LHCN-M2 (cell line): ENCODE measurements around the gene ERCC8. TPM values are rescaled to one million over a fixed set of nuclear protein-coding genes. Genes with fewer than 3 reads are reported as not detected.
"Not testable (repeated sequence)": the region's sequence is repeated elsewhere in the genome, so short reads cannot be mapped to it uniquely, and the experiment has no call there.

ENCODE experiments used
- DNase-seq: peaks from one replicate; pipeline ENCODE4 v3.0.0-alpha.2; 2012; ENCODE audit warnings: low read depth
- total RNA-seq: library from RNA; depleted of rRNA; stranded (reverse); fragments of >200 nt; gene quantifications from 2 replicates; pipeline ENCODE4 v1.2.3, GENCODE V29; 2014

Gene ERCC8
- total RNA-seq, 1 experiment from 2014 or later = 29.5 TPM

DNA sequence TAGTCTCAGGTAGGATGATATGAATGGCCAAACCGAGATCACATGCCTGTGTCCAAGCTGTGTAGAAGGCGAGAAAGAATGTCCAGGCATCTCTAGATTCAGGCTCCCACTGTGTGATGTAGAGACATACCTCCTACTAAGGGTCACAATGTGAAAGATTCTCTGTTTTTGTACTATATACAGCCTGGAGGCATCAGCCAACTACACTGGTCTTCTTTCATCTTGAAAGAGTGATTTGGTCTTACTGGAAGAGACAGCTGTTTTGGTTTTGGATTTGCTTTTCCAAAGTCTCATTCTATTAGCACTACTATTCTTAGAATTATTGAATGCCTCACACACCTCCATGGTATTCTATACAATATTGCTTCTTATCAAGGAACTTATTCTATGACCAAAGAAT lies 26.4 kb downstream of the ERCC8 start:
- DNase-seq = no peak

GRCh38 chr5:60916646-60917045 lies 28.2 kb downstream of the ERCC8 start:
- DNase-seq = peak; percentile 10

- DNase-seq = no peak
These were observed 41.5 kb downstream of the ERCC8 start for GRCh38 chr5:60903356-60903755.

GRCh38 chr5:60896991-60897390 lies 47.9 kb downstream of the ERCC8 start:
- DNase-seq = no peak

- DNase-seq = no peak
These were observed 51.3 kb downstream of the ERCC8 start for GRCh38 chr5:60893521-60893920.

DNA sequence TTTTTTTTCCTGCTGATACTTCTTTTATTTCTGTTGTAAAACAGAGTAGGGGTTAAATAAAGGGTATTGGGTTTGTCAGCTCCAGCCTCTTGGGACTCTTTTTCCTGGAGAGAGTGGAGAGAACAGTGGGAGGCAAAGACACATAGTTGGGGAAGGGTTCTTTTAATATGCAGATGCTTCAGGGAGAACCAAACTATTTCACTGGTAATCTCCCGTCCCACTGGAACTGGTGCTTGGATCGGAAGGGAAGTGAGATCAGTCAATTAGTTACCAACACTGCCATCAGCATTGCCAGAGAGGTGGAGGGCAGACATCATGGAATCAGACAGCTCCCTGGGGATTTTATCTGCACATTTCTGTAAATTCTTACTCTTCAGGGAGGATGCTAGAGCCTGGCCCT lies 53.2 kb downstream of the ERCC8 start:
- no peak for DNase-seq

GRCh38 chr5:60888359-60889061 lies 56.4 kb downstream of the ERCC8 start:
- no peak for DNase-seq

DNA sequence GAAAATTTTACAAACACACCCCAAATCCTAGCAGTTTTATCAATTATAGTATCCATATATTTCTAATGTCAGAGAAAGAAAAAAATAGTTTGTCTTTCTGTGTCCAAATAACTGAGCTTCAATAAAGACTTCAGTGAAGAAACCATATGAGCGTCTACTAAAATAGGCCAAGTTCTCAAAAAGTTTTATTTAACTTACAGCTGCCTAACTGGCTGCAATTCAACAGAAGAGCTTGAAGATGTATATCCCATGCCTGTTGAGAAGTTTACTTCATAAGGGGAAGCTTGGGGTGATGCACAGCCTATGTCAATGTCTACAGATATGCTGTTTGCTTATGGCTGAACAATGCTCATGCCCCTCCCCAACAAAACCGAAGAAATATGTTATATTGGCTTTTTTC lies 57.1 kb downstream of the ERCC8 start:
- no peak for DNase-seq

DNA sequence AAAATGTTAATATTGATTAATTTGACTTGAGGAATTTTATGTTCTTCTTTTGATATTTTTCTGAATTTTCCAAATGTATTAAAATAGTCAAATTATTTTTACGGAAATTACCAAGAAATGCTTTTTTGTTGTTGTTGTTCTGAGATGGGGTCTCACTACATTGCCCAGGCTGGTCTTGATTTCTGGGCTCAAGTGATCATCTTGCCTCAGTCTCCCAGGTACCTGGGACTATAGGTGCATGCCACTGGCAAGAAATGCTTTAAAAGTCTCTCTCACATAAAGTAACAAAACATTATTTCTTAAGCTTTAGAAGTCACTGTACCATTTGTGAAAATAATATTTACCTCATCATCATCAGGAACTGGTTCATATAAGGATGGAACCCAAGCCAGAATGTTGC lies 57.8 kb downstream of the ERCC8 start:
- no peak for DNase-seq

- DNase-seq = no peak
These were observed 58.7 kb downstream of the ERCC8 start for GRCh38 chr5:60886158-60886557.

GRCh38 chr5:60883229-60883628 lies 61.6 kb downstream of the ERCC8 start:
- DNase-seq = peak; percentile 7

- no peak for DNase-seq
These were observed 72.0 kb downstream of the ERCC8 start for GRCh38 chr5:60872892-60873291.

- DNase-seq = no peak
These were observed 74.0 kb downstream of the ERCC8 start for GRCh38 chr5:60870857-60871256.

- not testable (repeated sequence) for DNase-seq
These were observed 84.3 kb downstream of the ERCC8 start for GRCh38 chr5:60860572-60860971.

GRCh38 chr5:60856066-60856465 lies 88.8 kb downstream of the ERCC8 start:
- DNase-seq = peak; percentile 53

DNA sequence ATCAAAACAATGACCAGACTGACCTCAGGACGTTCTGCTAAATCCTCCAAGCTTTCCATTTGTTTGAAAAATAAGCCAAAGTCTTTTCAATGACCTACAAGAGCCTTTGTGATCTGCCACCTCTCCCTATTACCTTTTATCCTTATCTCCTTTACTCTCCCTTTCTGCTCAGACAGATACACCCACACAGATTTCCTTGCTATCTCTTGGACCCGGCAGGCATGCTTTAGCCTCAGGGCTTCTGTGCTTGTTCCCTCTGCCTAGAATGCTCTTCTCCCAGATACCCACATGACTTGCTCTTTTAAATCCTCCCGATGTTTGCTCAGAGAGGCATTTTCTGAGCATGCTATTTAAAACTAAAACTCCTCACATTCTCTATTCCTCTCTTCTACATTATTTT lies 91.9 kb downstream of the ERCC8 start:
- DNase-seq = no peak

- DNase-seq = no peak
These were observed 92.6 kb downstream of the ERCC8 start for GRCh38 chr5:60852317-60852716.

GRCh38 chr5:60851626-60852025 lies 93.2 kb downstream of the ERCC8 start:
- DNase-seq = no peak

GRCh38 chr5:60846298-60846697 lies 98.6 kb downstream of the ERCC8 start:
- no peak for DNase-seq

DNA sequence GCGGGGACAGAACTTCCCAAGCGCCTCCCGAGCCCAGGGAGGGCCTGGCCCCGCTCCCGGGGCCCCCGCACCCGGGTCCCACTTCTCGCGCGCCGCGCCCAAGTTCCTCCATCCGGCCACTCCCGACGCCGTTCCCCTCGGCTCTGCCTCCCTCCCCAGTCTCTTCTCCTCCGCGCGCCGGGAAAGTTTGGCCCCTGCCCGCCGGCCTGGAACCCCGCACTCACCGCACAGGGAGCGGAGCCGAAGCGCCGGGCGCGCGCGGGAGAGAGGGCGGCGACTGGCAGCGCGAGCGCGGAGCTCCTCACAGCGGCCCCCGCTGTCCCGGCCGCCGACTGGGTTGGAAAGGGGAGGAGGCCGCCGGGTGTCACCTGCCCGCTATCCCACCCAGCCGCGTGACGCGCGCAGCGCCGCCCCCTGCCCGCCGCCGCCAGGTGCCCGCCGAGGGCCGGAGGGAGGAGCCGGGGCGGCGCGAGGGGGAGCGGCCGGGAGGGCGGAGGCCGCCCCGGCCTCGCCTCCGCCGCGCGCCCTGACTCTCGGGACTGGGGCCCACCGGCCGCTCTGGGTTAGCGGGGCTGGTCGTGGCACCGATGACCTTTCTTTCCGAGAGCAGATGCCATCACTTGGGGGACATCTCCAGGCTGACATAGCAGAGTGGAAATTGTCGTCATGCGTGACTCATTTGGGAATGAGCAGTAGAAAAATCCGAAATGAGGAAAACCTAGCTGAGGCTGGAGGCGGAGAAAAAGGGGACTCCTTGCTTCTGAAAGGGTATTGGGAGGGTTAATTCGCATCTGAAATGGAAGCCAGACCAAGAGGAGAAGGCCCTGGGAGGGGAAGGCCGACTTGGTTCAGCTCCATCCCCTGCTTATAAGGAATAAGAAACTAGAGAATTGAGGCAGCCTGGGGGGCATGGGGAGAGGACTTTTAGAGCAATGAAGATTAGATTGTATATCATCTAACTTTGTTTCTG lies 100.6 kb downstream of the ERCC8 start, which contains the start of gene ELOVL7:
Gene ELOVL7 (minus strand): TSS at position 334 of the 970 bp plus-strand sequence. CDS start 56,872 bp downstream, outside the sequence.
- DNase-seq = no peak

DNA sequence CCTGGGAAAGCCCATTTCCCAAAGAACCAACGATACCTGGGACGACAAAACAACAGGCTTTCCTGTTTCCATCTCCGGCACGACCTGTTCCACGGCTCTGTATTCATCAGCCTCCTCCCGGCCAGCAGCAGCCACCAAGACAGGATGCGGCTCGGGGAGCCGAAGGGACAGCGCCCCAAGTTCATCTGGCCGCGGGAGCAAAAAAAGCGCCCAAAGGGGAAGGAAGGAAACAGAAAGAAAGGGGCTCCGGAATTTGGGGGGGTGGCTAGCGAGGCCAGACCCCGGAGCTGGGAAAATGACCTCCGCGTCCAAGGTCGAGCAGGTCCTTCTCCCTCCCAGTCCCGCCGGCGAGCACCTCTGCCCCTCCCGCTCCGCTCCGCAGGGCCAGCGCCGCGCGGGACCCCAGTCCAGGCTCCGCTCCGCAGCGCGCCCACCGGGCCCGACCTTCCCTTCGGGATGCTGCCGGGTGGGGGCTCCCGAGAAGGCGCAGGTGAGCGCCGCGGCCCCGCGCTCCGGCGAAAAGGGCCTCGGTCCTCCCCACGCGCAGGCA lies 101.4 kb downstream of the ERCC8 start:
- DNase-seq = no peak

DNA sequence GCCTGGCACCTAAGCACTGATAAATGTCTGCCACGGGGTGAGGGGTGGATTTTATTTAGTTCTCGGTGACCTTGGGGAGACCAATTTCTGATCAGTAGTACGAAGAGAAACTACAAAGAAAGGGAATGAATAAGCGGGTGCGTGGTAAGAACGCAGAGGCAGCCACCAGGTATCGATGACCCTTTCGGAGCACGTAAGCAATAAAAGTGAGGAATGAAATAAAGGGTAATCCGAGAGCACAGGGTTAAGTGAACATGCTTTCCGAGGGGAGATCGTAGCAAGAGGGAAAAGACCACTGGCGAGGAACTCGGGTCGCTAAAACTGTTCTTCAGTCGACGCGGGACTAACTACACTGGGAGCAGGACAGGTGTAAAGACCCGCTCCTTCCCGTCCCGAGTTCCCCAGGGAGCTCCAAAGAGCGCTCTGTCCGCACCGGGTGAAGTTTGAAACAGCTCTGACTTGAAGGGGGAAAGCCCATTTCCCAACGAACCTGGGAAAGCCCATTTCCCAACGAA lies 101.9 kb downstream of the ERCC8 start:
- DNase-seq = no peak
